Measurements from ENCODE around the gene CACTIN.
"Not testable (repeated sequence)": the region's sequence is repeated elsewhere in the genome, so short reads cannot be mapped to it uniquely, and the experiment has no call there.

CACTIN gene

GRCh38 chr19:3663838-3664237 lies 37.2 kb upstream of the CACTIN start:
- no peak for DNase-seq (ENCODE audit: low read depth)

DNA sequence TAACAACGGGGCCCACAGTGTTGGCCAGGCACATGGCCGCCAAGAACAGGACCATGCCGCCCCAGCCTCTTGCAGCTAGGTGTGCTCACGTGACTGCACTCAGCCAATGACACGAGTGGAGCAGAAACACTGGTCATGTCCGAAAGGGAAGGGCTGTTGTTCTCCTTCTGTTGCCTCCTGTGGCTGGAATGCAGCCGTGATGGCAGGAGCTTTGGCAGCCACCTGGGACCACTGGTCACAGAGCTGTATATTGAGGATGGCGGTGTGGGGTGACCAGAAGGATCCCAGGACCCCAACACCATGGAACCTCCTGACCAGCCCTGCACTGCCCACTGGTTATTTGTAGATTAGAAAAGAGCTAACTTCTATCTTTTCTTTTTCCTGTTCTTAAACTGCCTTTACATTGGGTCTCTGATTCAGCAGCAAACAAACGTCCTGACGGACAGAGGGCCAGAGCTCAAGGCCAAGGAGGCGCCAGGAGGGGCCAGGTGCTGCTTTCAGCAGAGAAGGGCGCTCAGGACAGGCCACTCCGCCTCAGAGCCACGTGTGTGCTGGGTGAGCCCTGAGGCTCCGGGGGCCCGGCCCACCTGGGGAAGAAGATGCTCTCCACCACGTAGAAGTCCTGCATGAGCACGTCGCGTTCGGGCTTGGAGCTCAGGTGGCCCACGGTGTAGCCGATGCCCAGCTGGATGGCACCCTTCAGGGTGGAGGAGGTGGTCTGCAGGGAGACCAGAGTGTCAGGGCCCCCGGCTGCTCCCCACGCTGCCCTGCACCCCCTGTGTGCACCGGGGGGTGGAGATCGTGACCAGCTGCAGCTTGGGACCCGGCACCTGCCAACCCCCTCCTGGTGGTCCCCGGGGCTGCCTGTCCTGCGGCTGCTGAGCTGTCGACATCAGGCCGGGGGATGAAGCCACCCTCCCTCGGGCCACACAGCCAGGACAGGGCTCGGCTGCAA lies 35.0 kb upstream of the CACTIN start:
- no peak for DNase-seq (ENCODE audit: low read depth)

DNA sequence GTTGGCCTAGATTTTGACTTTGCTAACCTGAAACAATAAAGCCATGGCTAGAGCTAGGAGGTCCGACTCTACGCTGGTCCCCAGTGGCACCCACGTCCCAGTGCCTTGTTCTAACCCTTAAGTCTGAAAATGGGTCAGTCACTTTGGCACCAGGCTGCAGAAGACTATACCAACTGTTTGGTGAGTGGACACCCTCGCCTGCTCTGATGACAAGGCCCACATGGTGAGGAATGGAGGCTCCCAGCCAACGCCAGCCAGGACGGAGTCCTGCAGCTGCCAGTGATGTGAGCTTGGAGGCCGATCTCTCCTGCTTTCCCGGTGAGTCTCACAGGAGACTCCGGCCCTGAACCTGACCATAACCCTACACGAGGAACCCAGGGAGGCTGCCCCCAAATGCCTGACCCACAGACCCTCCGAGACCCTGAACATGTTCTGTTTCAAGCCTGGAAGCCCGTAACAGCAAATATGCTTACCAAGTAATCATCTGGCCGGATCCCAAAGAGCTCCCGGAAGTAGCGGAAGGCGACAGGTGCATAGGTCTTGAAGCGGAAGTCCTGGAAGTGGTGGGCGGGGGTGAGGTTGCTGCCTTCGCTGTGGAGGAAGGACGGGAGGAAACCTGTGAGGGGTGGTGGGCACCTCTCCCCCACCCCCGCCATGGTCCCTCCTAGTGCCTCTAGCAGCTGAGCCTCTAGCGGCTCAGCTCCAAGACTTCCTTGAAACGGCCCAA lies 34.1 kb upstream of the CACTIN start:
- no peak for DNase-seq (ENCODE audit: low read depth)

- no peak for DNase-seq (ENCODE audit: low read depth)
Measured at GRCh38 chr19:3659746-3660112, 33.1 kb upstream of the CACTIN start.

DNA sequence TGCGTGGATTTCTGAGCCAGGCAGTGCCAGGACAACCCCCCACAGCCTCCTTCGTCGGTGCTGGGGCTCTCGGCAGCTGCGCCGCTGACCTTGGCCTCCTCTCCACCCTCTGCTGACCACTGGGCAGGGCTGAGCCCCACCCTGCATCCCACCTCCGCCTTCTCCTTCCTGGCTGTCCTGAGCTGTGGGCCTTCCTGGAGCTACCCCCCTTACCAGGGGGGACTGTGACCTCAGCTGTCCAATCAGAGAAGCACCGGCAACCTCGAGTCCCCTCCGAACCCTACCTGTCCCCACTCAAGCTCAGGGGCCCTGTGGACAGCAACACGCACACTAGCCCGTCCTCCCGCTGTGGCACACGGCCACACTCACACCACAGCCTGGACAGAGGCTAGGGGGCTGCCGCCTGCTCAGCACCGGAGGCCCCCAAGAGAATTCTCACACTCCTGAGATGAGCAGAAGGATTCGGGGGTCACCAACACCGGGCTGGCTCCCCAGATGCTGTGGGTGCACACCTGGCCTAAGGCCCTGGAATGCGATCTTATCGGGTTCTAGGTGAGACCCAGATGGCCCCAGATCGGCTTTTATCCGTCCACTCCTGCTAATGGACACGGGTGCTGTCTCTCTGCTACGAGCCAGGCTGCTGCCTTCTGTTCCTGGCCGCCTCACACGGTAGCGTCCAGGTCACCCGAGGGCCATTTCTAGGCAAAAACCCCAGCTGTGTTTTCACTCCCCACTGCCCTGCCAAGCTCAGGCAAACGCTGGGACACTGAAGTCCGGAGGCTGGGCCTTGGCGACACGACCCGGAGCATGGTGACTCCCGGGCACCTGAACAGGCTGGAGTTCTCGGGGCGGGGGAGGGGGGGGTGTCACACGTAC lies 32.5 kb upstream of the CACTIN start:
- no peak for DNase-seq (ENCODE audit: low read depth)

- DNase-seq (ENCODE audit: low read depth): no peak
Measured at GRCh38 chr19:3658004-3658869, 31.6 kb upstream of the CACTIN start.

- no peak for DNase-seq (ENCODE audit: low read depth)
Measured at GRCh38 chr19:3657395-3657769, 30.8 kb upstream of the CACTIN start.

DNA sequence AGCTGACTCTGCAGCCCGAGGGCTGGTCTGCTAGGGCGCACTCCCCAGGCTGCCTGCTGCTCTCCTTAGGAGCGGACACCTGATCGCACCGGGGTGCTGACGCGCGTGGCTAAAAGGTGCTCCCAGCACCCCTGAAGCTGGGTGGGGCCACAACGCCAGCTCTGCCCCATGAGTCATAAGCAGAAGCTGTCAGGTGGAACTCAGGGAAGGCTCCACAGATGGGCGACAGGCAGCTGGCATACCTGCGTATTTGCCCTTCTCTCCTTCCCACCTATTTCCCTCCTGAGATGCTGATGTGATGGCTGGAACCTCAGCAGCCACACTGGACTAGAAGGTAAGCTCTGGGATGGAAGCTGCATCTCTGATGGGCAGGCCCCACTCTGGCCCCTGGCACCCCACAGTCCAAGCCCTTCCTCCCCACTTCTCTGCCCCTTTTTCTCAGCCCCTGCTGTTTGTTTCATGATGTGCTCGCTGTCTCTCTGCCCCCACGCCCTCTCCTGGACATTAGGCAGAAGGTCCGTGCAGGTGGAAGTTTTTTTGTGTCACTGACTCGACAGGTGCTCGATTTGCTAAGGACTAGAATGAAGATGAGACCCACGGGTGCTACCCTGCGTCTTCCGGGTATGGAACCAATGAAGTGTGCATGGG lies 30.3 kb upstream of the CACTIN start:
- no peak for DNase-seq (ENCODE audit: low read depth)

DNA sequence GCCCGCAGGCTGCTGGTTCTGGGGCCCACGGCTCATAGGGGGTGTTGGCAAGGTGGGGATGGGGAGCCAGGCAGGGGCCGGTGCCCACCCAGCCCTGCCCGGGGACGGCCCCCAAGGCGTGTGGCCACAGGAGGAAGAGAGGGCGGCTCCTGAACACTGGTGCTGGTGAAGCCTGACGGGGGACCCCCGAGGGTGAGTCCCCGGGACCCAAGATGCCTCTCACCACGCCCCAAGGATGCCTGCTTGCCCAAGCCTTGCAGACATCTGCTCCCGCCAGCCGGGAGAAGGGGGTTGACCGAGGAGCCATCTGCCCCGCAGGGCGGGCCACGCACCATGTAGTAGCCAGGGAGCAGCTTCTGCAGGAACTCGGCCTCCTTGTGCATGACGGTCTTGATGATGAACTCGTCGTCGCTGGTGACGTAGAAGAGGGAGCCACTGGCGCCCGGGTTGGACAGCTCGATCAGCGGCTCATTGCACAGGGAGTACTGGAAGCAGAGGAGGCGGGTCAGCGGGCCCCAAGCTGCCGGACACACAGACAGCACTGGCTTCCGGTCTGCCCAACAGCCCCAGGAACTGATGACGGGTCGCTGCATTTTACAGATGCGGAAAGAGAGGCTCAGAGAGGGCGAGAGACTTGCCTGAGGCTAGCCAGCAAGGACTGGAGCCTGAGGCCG lies 29.6 kb upstream of the CACTIN start:
- DNase-seq (ENCODE audit: low read depth): no peak

DNA sequence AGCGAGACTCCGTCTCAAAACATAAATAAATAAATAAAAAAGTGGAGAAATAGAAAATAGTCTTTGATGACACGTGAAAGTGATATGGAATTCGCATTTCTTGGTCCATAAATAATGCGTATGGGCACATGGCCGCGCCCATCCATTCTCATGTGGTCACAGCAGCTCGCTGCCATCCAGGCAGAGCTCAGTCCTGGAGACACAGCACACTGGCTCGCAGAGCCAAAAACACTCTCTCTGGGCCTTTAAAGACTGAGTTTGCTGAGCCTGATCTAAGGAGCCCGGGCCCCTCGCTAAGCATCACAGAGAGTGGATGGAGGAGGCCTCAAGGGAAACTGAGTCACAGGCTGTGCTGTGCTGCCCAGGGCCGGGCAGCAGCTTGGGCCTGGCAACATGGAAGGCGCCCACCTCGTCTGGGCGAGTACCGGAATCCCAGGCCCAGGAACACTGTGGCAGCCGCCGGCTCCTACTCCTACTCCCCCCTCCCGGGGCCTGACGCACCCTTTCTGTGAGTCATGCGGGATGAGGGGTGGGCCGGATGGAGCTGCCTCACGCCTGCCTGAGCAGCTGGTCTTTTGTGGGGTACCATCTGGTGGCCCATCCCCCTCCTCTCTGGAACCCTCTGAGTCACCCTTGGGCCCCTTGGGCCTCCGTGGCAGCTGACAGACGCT lies 28.9 kb upstream of the CACTIN start:
- no peak for DNase-seq (ENCODE audit: low read depth)

DNA sequence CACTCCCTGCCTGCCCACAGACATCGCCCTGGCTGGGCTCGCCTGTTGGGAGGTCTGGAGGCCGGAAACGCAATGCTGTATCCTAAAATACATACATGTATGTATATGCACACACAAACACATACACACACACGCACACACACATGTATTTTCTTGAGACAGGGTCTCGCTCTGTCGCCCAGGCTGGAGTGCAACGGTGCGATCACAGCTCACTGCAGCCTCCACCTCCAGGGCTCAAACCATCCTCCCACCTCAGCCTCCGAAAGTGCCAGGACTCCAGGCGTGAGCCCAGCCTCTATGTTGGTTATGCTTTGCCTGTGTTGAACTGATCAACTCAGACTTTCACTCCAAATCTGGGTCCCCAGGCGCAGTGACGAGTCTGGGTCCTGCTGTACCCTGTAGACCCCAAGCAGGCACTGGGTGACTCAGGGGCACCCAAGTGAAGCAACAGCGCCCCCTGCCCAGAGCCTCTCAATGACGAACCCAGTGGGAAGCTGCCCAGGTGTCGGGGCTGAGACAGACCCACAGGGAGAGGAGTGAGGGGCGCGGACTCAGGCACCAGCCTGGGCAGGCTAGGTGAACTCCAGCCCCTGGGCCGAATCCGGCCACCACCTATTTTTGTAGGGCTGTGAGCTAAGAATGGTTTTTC lies 27.4 kb upstream of the CACTIN start:
- no peak for DNase-seq (ENCODE audit: low read depth)

- DNase-seq (ENCODE audit: low read depth): no peak
Measured at GRCh38 chr19:3653081-3653795, 26.6 kb upstream of the CACTIN start.

DNA sequence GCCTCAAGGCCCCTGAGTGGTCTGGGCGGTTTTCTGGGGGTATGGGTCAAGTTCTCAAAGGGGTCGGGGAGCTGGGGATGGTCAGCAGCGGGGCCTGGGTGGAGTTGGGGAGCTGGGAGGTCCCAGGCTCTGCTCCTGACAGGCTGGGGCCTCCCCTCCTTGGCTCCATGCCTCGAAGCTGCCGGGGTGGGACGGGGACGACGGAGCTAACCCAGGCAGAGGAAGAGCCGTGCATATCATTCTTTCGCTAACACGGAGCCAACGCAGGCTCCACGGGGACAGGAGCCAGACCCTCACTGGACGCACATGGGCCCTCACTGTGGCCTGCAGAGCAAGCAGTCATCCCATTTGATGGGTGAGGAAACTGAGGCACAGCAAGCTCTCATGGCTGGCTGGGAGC lies 25.8 kb upstream of the CACTIN start:
- no peak for DNase-seq (ENCODE audit: low read depth)

DNA sequence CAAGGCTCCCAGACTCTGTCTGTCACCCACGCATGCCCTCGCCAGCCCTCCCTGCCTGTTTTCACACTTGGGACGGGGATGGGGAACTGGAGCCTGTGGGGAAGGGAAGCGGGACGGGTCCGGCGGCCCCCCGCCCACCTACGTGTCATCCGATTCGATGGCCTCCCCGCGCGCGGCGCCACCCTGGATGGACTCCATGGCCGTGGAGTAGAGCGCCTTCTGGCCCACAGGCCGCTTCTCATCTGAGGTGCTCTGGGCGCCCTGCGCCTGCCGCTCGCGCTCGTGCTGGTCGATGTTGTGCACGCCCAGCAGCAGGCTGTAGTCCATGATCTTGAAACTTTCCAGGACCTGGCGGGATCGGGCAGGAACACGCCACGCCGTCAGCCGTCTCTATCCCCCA lies 25.1 kb upstream of the CACTIN start:
- DNase-seq (ENCODE audit: low read depth): no peak

DNA sequence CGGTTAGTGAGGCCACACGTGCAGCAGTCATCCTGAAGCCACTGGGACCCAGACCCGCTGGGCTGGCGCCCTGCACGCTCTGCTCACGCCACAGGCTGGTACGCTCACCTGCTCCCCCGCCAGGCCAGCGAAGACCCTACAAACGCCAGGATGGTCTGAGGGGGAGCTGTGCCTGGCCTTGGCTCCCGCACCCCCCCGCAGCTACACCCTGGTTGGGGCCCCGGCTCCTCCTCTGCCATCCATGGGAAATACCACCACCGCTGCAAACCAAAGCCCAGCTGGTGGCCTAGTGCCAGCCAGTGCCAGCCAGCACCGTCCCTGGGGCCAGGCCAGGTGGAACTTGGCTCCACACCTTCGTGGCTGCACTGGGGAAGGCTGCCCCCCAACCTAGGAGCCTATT lies 23.3 kb upstream of the CACTIN start:
- DNase-seq (ENCODE audit: low read depth): no peak

- no peak for DNase-seq (ENCODE audit: low read depth)
Measured at GRCh38 chr19:3648037-3648905, 21.7 kb upstream of the CACTIN start.

DNA sequence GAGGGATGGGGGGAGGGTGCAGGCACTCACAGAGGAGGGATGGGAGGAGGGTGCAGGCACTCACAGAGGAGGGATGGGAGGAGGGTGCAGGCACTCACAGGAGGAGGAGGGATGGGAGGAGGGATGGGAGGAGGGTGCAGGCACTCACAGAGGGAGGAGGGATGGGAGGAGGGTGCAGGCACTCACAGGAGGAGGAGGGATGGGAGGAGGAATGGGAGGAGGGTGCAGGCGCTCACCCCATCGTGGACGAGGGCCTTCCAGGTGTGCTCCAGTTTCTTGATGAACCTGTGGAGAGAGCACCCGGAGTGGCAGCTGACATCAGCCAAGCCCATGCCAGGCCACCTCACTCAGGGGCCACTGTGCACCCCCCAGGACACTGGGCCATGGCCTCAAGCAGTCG lies 20.5 kb upstream of the CACTIN start:
- DNase-seq (ENCODE audit: low read depth): not testable (repeated sequence)

All from T follicular helper cell (primary cell).